ENCODE data around the gene ENPEP.

Gene ENPEP

GRCh38 chr4:110610940-110611831 lies 135.2 kb downstream of the ENPEP start:
- no peak for DNase-seq

- DNase-seq, result no peak
These were observed 136.1 kb downstream of the ENPEP start for GRCh38 chr4:110611968-110612447.

- no peak for DNase-seq
These were observed 136.8 kb downstream of the ENPEP start for GRCh38 chr4:110612631-110613269.

GRCh38 chr4:110613745-110614144 lies 137.8 kb downstream of the ENPEP start:
- DNase-seq, result no peak

GRCh38 chr4:110614173-110614963 lies 138.4 kb downstream of the ENPEP start:
- DNase-seq, result no peak
